SKM-1 treated with dmso at 0.1 percent for 144 hours (cell line): ENCODE measurements around the gene ARHGEF2.
"Not testable (repeated sequence)": the region's sequence is repeated elsewhere in the genome, so short reads cannot be mapped to it uniquely, and the experiment has no call there.

Experiments
- DNase-seq: peaks from one replicate; lab custom pipeline; 2025; ENCODE audit not compliant: unreplicated experiment; lab: John Stamatoyannopoulos, UW

ARHGEF2 gene

GRCh38 chr1:155944444-155944799 lies 33.9 kb downstream of the ARHGEF2 start:
- DNase-seq = peak; percentile 50

DNA sequence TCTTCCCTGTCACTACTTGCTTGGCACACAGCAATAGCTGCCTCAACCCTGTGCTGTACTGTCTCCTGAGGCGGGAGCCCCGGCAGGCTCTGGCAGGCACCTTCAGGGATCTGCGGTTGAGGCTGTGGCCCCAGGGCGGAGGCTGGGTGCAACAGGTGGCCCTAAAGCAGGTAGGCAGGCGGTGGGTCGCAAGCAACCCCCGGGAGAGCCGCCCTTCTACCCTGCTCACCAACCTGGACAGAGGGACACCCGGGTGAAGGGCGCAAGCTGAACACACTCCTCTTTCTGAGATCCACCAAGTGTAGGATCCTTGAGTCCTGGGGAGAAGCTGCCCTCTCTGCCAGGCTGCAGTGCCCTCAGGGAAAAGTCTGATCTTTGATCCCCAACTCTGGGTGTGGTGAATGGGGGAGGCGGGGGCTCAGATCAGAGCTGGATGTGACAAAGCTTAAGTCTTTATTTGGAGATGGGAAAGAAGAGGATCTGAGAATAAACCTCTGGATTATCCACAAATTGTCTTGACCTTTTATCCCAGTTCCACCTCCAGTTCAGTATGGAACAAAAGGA lies 35.7 kb downstream of the ARHGEF2 start:
- no peak for DNase-seq

GRCh38 chr1:155941845-155942531 lies 36.4 kb downstream of the ARHGEF2 start:
- no peak for DNase-seq

DNA sequence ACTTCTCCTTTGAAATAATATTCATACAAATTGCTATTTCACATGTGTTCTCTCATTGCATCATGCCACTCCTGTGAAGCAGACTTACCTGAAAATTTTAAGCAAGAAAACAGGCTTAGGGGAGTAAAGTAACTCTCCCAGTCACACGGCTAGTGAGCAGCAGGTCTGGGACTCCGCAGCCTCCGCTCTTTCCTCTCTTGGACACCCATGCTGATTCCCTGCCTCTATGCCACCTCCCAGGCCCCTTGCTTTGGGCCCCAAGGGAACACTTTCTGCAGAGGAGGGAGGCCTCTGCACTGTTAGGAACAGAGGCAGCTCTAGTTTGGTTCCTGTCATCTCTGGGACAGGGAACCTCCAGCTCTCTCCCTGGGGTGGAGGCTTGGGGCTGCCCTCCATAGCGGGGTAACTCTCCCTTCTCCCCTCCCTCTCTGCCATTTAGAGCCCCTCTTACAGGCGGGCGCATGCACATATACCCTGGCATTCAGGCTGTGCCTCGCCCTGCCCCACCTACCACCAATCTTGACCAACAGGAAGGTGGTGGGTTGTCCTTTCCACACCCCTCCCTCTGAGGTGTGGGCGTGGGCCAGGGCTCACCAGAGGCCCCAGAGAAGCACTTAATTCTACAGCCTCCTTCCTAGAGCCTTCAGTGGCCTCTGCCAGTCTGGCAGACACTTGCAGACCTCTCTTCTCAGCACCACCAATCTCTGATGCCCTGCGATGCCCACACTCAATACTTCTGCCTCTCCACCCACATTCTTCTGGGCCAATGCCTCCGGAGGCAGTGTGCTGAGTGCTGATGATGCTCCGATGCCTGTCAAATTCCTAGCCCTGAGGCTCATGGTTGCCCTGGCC lies 37.1 kb downstream of the ARHGEF2 start, which contains the start of gene RXFP4:
RXFP4 (plus strand) TSS at position 646 of the 852 bp plus-strand sequence; CDS start at position 718, 72 bp downstream.
- DNase-seq = peak; percentile 55

DNA sequence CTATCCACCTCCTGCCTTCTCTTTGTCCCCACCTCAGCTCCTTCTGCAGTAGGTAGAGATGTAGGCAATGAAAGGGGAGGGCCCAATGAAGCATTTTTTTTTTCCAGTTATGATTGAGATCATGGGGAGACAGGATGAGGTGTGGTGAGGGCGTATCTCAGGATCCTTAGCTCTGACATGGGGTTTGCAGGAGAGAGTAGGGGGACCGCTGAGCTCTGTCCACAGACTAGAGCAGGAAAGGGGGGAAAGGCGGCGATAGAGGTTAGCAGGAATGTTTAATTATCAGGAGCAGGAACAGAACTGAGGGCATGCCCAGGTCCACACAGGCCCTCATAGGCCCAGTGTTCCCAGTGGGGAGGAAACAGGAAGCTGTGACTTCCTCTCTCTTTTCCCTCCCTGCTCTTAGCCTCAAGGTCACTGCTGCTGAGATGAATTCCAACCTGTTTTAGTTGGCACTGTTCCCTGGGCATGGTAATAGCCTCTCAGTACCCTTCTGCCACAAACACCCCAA lies 37.8 kb downstream of the ARHGEF2 start:
- DNase-seq = peak; percentile 57

DNA sequence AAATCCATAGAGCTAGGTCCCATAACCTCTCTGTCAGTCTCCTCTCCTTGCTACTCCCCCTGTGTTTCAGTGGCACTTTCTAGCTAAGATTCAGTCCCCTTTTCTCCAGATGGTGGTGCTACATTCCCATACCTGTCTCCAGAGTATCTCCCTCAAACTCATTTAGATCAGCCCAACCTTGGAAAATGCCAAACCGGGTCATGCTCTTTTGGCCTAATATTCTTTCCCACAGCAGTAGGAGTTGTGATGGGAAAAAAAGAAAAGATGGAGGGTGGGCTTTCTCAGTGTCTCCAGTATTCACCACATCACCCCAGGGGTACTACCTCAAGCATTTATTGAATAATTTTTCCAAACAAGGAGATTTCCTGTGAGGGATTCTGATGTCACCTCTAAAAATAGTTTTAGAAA lies 40.1 kb downstream of the ARHGEF2 start:
- peak; percentile 80 for DNase-seq

DNA sequence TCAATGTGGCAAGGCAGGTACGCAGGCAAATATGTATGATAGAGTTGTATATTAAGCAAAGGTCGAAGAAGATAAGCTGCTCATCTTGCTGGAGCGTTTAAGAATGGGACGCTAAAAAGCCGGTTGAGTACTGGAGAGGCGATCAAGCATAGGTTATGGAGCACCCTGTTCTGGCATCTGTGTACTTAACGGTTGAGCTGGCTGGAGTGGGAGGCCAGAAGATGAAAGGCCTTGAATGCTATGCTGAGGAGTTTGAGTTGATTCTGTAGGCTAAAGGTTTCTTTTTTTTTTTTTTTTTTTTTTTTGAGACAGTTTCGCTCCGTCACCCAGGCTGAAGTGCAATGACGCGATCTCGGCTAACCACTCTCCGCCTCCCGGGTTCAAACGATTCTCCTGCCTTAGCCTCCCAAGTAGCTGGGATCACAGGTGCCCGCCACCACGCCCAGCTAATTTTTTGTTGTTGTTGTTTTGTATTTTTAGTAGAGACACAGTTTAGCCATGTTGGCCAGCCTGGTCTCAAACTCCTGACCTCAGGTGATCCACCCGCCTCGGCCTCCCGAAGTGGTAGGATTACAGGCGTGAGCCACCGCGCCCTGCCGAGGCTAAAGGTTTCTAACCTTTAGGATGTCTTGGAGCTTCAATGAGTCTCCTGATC lies 43.3 kb downstream of the ARHGEF2 start:
- DNase-seq = no peak

GRCh38 chr1:155934097-155934935 lies 44.0 kb downstream of the ARHGEF2 start, which contains the start of gene KHDC4:
KHDC4 (minus strand) TSS chr1:155934413; CDS start chr1:155934373, 40 bp downstream.
- peak; percentile 100 for DNase-seq

- no peak for DNase-seq
Measured at GRCh38 chr1:155933591-155934096, 44.7 kb downstream of the ARHGEF2 start.

GRCh38 chr1:155932487-155932886 lies 45.9 kb downstream of the ARHGEF2 start:
- no peak for DNase-seq

- DNase-seq = no peak
Measured at GRCh38 chr1:155932081-155932480, 46.3 kb downstream of the ARHGEF2 start.

GRCh38 chr1:155931332-155932038 lies 46.9 kb downstream of the ARHGEF2 start:
- no peak for DNase-seq

DNA sequence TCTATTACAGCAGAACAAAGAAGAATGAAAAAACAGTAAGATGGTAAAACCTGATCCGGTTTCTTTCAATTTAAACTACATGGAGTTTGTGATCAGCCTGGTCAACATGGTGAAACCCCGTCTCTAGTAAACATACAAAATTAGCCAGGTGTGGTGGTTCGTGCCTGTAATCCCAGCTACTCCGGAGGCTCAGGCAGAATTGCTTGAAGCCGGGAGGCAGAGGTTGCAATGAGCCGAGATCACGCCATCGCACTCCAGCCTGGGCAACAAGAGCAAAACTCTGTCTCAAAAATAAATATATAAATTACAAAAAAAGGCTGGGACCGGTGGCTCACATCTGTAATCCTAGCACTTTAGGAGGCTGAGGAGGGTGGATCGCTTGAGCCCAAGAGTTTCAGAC lies 47.6 kb downstream of the ARHGEF2 start:
- DNase-seq = not testable (repeated sequence)

DNA sequence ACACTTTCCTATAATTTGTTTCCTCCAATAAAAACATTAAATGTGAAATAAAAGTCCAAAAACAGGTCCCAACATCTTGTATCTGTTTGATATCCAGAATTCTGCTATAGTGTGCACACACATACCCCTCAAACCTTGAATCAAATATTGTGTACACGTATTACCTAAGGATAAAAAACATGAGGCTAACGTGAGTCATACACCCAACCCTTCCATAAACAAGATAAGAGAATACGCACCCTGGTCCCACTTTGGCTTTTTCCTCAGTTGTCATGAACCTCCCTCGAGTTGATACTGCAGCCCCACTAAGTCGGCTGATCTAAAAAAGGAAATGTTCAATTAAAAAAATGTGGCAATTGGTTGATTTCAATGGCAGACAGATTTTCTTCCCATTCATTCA lies 49.3 kb downstream of the ARHGEF2 start:
- DNase-seq = no peak

DNA sequence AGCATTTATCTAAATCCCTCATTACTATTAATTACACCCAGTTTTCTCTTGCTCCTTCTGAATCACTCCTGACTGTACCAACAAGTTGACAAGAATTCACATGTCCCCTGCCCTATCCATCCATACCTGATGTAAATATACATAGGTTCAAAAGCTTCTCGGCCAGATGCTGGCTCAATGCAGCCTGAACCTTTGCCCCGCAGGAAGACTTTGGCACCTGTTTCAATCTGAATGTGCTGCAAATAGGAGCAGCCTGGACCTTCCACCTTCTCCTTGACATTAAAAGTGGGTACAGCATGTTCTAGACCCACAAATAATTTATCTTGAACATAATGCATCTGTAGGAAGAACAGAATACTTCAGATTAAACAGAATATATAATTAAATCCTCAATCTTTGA lies 52.8 kb downstream of the ARHGEF2 start:
- no peak for DNase-seq

GRCh38 chr1:155920717-155921116 lies 57.6 kb downstream of the ARHGEF2 start:
- no peak for DNase-seq

- DNase-seq = no peak
Measured at GRCh38 chr1:155919801-155920200, 58.5 kb downstream of the ARHGEF2 start.

DNA sequence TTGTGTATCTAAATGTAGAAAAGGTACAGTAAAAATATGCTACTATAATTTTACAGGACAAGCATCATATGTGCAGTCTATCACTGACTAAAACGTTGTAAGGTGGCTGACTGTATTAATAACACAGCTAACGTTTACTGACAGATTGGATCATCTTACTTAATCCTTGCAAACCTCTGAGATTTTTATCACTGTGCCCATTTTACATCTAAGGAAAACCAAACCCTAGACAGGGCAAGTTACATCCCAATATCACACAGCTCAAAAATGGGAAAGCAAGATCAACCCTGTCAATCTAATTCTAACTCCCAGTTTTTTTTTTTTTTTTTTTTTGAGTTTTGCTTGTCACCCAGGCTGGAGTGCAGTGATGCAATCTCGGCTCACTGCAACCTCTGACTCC lies 59.7 kb downstream of the ARHGEF2 start:
- DNase-seq = no peak

GRCh38 chr1:155913969-155914757 lies 64.2 kb downstream of the ARHGEF2 start:
- no peak for DNase-seq
